Gastrocnemius medialis (tissue), 4 donors: ENCODE results near the gene OR8D4.

Experiments used
- POLR2A ChIP-seq, 2 donors: fragments of 450-650 bp; IDR thresholded peaks; one replicate each; pipeline ENCODE4 v1.6.1; 2017; ENCODE audit warnings: antibody characterized with exemption in 2 of 2, mild to moderate bottlenecking in 2 of 2, moderate library complexity in 2 of 2
- TF ChIP-seq, protein P1 (sequence below), 5 experiments: fragments of 450-650 bp in 3 of 5; fragments of 200-600 bp in 2 of 5; sonication (generic) in 2 of 5; IDR thresholded peaks in 4 of 5; conservative IDR thresholded peaks in 1 of 5; 1 replicate in 4 of 5; 2 replicates in 1 of 5; pipeline ENCODE4 v1.5.1; 2016 to 2019; ENCODE audit warnings: antibody characterized with exemption in 5 of 5, mild to moderate bottlenecking in 3 of 5, moderate library complexity in 3 of 5

DNA sequence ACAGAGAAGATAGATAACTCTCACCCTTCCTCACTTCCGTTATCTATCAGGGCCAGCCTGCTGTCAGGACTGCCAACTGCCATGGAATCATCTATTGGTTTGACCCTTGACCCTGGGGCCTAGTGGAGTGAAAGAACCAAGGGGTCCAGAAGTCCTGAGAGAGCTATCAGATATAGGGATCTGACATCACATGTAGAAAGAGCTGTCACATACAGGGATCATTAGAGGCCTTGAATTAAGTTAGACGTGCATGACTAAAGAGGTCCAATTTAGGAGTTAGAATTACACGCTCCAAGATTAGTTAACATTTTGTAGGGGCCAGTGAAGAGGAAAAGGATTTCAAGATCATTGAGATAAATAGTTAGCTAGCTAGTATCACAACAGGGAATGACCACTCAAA lies 16.4 kb upstream of the OR8D4 start, which contains the start of gene TMEM225:
- TF ChIP-seq, protein P1, sequence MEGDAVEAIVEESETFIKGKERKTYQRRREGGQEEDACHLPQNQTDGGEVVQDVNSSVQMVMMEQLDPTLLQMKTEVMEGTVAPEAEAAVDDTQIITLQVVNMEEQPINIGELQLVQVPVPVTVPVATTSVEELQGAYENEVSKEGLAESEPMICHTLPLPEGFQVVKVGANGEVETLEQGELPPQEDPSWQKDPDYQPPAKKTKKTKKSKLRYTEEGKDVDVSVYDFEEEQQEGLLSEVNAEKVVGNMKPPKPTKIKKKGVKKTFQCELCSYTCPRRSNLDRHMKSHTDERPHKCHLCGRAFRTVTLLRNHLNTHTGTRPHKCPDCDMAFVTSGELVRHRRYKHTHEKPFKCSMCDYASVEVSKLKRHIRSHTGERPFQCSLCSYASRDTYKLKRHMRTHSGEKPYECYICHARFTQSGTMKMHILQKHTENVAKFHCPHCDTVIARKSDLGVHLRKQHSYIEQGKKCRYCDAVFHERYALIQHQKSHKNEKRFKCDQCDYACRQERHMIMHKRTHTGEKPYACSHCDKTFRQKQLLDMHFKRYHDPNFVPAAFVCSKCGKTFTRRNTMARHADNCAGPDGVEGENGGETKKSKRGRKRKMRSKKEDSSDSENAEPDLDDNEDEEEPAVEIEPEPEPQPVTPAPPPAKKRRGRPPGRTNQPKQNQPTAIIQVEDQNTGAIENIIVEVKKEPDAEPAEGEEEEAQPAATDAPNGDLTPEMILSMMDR (IDR thresholded peaks at IDR 0.05 in 4 of 5, conservative IDR thresholded peaks at IDR 0.05 in 1 of 5), result no peak
- no peak for TF ChIP-seq POLR2A (IDR thresholded peaks at IDR 0.05)
